ENCODE results near the gene ATOH7.

GRCh38 chr10:68188835-68189234 is 43.1 kb downstream of the ATOH7 start:
- TF ChIP-seq, protein P1, sequence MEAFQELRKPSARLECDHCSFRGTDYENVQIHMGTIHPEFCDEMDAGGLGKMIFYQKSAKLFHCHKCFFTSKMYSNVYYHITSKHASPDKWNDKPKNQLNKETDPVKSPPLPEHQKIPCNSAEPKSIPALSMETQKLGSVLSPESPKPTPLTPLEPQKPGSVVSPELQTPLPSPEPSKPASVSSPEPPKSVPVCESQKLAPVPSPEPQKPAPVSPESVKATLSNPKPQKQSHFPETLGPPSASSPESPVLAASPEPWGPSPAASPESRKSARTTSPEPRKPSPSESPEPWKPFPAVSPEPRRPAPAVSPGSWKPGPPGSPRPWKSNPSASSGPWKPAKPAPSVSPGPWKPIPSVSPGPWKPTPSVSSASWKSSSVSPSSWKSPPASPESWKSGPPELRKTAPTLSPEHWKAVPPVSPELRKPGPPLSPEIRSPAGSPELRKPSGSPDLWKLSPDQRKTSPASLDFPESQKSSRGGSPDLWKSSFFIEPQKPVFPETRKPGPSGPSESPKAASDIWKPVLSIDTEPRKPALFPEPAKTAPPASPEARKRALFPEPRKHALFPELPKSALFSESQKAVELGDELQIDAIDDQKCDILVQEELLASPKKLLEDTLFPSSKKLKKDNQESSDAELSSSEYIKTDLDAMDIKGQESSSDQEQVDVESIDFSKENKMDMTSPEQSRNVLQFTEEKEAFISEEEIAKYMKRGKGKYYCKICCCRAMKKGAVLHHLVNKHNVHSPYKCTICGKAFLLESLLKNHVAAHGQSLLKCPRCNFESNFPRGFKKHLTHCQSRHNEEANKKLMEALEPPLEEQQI (IDR thresholded peaks at IDR 0.05), result no peak
- TF ChIP-seq ZNF766 (CRISPR knock-in tag; conservative IDR thresholded peaks at IDR 0.05) (no peak), NBN (IDR thresholded peaks at IDR 0.05; ENCODE audit: low read depth) (no peak), MTA2 (IDR thresholded peaks at IDR 0.05; ENCODE audit: low read depth) (no peak), POLR2AphosphoS5 (IDR thresholded peaks at IDR 0.05; ENCODE audit: control insufficient read depth, insufficient read depth, low read depth, low read length) (no peak), EZH2 (IDR thresholded peaks at IDR 0.05; ENCODE audit: borderline replicate concordance, low read depth, low read length) (no peak), MXI1 (IDR thresholded peaks at IDR 0.05; ENCODE audit: low read depth, low read length) (no peak), KAT8 (IDR thresholded peaks at IDR 0.05; ENCODE audit: low read depth) (no peak), SRSF9 (IDR thresholded peaks at IDR 0.05; ENCODE audit: borderline replicate concordance, low read depth, low read length) (no peak)
- TF ChIP-seq, protein P2, sequence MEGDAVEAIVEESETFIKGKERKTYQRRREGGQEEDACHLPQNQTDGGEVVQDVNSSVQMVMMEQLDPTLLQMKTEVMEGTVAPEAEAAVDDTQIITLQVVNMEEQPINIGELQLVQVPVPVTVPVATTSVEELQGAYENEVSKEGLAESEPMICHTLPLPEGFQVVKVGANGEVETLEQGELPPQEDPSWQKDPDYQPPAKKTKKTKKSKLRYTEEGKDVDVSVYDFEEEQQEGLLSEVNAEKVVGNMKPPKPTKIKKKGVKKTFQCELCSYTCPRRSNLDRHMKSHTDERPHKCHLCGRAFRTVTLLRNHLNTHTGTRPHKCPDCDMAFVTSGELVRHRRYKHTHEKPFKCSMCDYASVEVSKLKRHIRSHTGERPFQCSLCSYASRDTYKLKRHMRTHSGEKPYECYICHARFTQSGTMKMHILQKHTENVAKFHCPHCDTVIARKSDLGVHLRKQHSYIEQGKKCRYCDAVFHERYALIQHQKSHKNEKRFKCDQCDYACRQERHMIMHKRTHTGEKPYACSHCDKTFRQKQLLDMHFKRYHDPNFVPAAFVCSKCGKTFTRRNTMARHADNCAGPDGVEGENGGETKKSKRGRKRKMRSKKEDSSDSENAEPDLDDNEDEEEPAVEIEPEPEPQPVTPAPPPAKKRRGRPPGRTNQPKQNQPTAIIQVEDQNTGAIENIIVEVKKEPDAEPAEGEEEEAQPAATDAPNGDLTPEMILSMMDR (IDR thresholded peaks at IDR 0.05 in 2 of 3, conservative IDR thresholded peaks at IDR 0.05 in 1 of 3; ENCODE audit: insufficient read depth in 2 of 3, low read depth in 1 of 3, low read length in 3 of 3), result no peak
- TF ChIP-seq, protein P3, sequence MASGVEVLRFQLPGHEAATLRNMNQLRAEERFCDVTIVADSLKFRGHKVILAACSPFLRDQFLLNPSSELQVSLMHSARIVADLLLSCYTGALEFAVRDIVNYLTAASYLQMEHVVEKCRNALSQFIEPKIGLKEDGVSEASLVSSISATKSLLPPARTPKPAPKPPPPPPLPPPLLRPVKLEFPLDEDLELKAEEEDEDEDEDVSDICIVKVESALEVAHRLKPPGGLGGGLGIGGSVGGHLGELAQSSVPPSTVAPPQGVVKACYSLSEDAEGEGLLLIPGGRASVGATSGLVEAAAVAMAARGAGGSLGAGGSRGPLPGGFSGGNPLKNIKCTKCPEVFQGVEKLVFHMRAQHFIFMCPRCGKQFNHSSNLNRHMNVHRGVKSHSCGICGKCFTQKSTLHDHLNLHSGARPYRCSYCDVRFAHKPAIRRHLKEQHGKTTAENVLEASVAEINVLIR (CRISPR knock-in tag; IDR thresholded peaks at IDR 0.05), result no peak

Data from K562 (cell line).